H1 (cell line): Measurements from ENCODE around the gene KIN. TPM values are rescaled to one million over a fixed set of nuclear protein-coding genes. Genes with fewer than 3 reads are reported as not detected.

Source experiments
- RAD21 ChIP-seq, 2 experiments: IDR thresholded peaks in 1 of 2; conservative IDR thresholded peaks in 1 of 2; 2 replicates each; pipeline ENCODE4 v1.6.1; 2011; ENCODE audit warnings: low read depth in 2 of 2, low read length in 2 of 2, improper control_type of control experiment in 1 of 2, inconsistent platforms in 1 of 2, mild to moderate bottlenecking in 1 of 2, moderate library complexity in 1 of 2
- polyA plus RNA-seq, 7 experiments: library from polyadenylated mRNA; depleted of rRNA in 3 of 7; stranded (reverse) in 5 of 7; unstranded in 2 of 7; fragments of >200 nt in 5 of 7; fragments of 200-250 nt in 2 of 7; gene quantifications; 1 replicate in 5 of 7; 2 replicates in 1 of 7; 4 replicates in 1 of 7; pipeline versions ENCODE4 v1.2.1 to v1.2.3, GENCODE V29; 2011 to 2013; ENCODE audit warnings: missing spikeins in 2 of 7, mixed read lengths in 2 of 7
- total RNA-seq: library from RNA; stranded (reverse); fragmentation: NEBNext Ultra II Directional; extraction: Animal tissue kit (Norgen Biotek cat#: 25700); gene quantifications from 2 replicates; pipeline ENCODE4 v1.2.1, GENCODE V29; 2021

Gene KIN
- total and polyA plus RNA-seq, 2 of the 8 experiments (the other 6 are each of a cell fraction or from before 2014, with no cell fraction given): 3.7 to 16.5 TPM

GRCh38 chr10:7756360-7756992 lies 31.3 kb downstream of the KIN start (continued):
- TF ChIP-seq RAD21 (IDR thresholded peaks at IDR 0.05 in 1 of 2, conservative IDR thresholded peaks at IDR 0.05 in 1 of 2; ENCODE audit: low read depth in 2 of 2, low read length in 2 of 2): peak; percentile 46 to 62
